ENCODE measurements around the gene MGLL. TPM values are rescaled to one million over a fixed set of nuclear protein-coding genes. Genes with fewer than 3 reads are reported as not detected.

The MGLL gene
- total RNA-seq, 1 donor from 2014 or later: 9.4 TPM

DNA sequence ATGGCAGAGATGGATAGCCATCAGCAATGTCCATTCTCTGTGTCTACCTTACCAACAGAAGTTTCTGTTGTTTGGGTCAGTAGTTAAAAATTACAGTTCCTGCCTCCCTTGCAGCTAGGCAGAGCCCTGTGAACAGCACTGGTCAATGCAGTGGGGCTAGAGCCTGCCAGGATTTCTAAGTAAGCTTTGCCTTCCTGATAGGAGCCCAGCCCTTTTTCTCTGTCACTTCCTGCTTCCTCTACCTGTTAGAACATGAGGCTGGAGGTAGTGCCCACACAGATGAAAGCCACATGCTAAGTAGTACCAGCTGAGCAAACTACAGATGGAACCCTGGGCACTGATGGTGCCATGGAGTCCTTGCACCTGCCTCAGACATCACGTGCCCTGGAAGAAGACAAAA is 45.0 kb downstream of the MGLL start:
- no peak overlapping the region for H3K27ac Mint-ChIP-seq

DNA sequence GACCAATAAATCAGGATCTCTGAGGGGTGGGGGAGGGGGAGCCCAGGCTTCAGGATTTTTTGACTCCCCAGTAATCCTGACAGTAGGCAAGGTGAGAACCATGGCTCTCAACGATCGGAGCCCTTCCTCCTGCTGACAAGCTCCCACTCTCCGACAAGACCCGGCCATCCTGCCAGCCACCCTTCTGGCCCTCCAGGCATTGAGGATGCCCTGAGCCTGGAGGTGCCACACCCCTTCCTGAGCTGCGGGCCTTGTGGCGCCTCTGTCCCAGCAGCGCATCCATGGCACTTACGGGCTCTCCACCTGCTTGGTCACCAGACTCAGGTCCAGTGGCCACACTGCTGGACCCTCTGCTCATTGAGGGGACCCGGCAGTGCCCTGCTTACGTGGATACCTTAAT is 46.0 kb downstream of the MGLL start:
- Mint-ChIP-seq H3K9me3 (peaks cover 7% of the 10 kb centered on the region), H3K27me3 (peaks cover 6% of the 10 kb centered on the region), H3K27ac (no peak overlapping the region), H3K36me3 (no peaks in the 10 kb centered on the region), H3K4me1 (ENCODE audit: unreplicated experiment) (peaks cover 16% of the 10 kb centered on the region), H3K4me3 (no peak overlapping the region)
- TF ChIP-seq, protein P1, sequence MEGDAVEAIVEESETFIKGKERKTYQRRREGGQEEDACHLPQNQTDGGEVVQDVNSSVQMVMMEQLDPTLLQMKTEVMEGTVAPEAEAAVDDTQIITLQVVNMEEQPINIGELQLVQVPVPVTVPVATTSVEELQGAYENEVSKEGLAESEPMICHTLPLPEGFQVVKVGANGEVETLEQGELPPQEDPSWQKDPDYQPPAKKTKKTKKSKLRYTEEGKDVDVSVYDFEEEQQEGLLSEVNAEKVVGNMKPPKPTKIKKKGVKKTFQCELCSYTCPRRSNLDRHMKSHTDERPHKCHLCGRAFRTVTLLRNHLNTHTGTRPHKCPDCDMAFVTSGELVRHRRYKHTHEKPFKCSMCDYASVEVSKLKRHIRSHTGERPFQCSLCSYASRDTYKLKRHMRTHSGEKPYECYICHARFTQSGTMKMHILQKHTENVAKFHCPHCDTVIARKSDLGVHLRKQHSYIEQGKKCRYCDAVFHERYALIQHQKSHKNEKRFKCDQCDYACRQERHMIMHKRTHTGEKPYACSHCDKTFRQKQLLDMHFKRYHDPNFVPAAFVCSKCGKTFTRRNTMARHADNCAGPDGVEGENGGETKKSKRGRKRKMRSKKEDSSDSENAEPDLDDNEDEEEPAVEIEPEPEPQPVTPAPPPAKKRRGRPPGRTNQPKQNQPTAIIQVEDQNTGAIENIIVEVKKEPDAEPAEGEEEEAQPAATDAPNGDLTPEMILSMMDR (conservative IDR thresholded peaks at IDR 0.05): no peak
- no peak for DNase-seq (ENCODE audit: extremely low spot score, unreplicated experiment)

More for the DNA sequence above, 45.0 kb downstream of the MGLL start:
- TF ChIP-seq, protein P1 (conservative IDR thresholded peaks at IDR 0.05): no peak
- Mint-ChIP-seq H3K36me3 (no peaks in the 10 kb centered on the region), H3K4me3 (no peak overlapping the region), H3K27me3 (peaks cover 6% of the 10 kb centered on the region), H3K9me3 (peaks cover 7% of the 10 kb centered on the region), H3K4me1 (ENCODE audit: unreplicated experiment) (peaks cover 19% of the 10 kb centered on the region)
- no peak for DNase-seq (ENCODE audit: extremely low spot score, unreplicated experiment)

DNA sequence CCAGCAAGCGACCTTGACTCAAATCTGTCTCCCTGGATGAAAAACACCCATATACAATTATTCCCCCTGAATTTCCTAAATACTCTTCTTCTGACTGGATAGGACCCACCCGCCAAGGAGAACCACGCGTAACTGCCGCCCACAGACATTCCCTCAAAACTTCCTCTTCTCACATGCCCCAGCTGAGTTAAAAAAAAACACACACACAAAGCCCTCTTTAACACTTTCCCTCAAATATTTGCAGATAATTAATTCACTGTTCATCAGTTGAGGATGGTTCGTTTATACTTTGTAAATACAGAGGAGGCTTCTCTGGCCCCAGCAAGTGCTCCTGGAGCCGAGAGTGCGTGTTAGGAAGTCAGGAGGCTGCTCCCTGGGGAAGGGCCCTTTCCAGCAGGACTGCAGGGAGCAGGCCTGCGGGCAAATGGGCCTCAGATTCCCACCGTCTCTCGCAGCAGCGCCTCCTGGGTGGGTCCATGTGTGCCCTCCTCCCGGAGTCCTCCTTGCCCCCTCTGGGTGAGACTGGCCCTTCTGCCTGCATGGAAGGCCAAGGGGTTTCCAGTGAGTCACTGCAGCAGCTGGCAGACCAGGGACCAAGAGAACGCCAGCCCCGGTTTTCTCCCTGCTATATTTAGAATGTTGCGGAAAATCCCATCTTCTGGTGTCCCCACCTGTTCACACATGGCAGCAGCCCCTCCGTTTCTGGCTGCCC is 46.8 kb downstream of the MGLL start:
- TF ChIP-seq, protein P1 (conservative IDR thresholded peaks at IDR 0.05): no peak
- Mint-ChIP-seq H3K27me3 (peaks cover 6% of the 10 kb centered on the region), H3K36me3 (no peaks in the 10 kb centered on the region), H3K9me3 (peaks cover 7% of the 10 kb centered on the region), H3K4me3 (no peak overlapping the region), H3K4me1 (ENCODE audit: unreplicated experiment) (peaks cover 15% of the 10 kb centered on the region), H3K27ac (peak overlapping the region; percentile 35)
- DNase-seq (ENCODE audit: extremely low spot score, unreplicated experiment): no peak

DNA sequence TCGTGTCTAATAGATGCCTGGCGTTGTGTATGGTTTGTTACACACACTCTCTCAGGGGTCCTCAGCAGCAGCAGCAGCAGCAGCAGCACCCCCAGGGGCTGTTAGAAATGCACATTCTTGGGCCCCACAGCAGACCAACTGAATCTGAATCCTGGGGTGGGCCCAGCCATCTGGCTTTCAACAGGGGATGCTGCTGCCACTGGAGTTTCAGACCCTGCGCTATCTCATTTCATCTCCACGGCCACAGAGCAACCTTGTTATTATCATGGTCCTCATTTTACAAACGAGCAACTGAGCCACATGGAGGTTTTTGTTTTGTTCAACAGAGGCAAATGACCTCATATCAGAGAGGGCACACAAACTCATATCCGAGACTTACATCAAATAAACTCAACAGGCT is 47.7 kb downstream of the MGLL start:
- H3K4me3 Mint-ChIP-seq: no peak overlapping the region
- H3K27me3 Mint-ChIP-seq: peaks cover 4% of the 10 kb centered on the region
- peaks cover 15% of the 10 kb centered on the region for H3K4me1 Mint-ChIP-seq (ENCODE audit: unreplicated experiment)
- peaks cover 5% of the 10 kb centered on the region for H3K9me3 Mint-ChIP-seq
- H3K27ac Mint-ChIP-seq: peak overlapping the region; percentile 34
- no peaks in the 10 kb centered on the region for H3K36me3 Mint-ChIP-seq
- TF ChIP-seq, protein P1 (conservative IDR thresholded peaks at IDR 0.05): no peak
- no peak for DNase-seq (ENCODE audit: extremely low spot score, unreplicated experiment)

DNA sequence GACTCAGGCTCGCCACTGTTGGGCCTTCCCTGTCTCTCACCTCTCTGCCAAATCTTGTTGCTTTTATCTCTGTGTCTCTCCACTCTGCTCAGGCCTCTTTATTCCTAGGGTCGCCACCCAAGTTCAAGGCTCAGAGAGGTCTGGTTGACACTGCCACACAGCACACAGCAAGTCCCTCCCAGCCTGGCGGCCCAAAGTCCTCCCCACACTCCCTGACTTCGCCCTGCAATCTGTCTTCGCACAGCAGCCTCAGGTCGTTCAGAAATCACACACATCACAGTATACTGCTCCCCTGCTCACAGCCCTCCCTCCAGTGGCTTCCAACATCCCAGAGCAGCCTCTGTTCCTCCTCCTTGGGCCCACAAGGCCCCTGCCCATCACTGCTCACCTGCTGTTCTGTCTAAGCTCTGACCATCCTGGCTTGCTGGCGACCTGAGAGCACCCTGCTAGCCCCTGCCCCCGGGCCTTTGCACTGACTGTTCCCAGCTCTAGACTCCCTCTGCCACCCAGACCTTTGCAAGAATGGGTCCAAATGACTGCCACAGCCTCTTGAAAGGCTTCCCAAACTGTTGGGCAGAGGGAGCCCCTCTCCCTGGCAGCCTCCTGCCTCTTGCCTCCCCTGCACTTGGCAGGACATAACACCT is 48.4 kb downstream of the MGLL start:
- Mint-ChIP-seq H3K9me3 (peaks cover 4% of the 10 kb centered on the region), H3K4me1 (ENCODE audit: unreplicated experiment) (peaks cover 15% of the 10 kb centered on the region), H3K27me3 (peaks cover 3% of the 10 kb centered on the region), H3K36me3 (no peaks in the 10 kb centered on the region), H3K4me3 (no peak overlapping the region), H3K27ac (no peak overlapping the region)
- no peak for DNase-seq (ENCODE audit: extremely low spot score, unreplicated experiment)
- TF ChIP-seq, protein P1 (conservative IDR thresholded peaks at IDR 0.05): no peak
